PC-3 (cell line): ENCODE measurements around the gene SNAP23. TPM values are rescaled to one million over a fixed set of nuclear protein-coding genes. Genes with fewer than 3 reads are reported as not detected.
"Not testable (repeated sequence)": the region's sequence is repeated elsewhere in the genome, so short reads cannot be mapped to it uniquely, and the experiment has no call there.

Experiments
- ATAC-seq: fragments of 200-7000 bp; cut with Tn5 transposase; 2 replicates; pipeline ENCODE4 v1.9.1; 2020; ENCODE audit warnings: mild to moderate bottlenecking, moderate library complexity
- BruUV-seq: library from RNA; stranded (reverse); fragments of 400-500 nt; replicated peaks from 2 replicates; lab custom pipeline; 2021; lab: Mats Ljungman, UMichigan
- CTCF ChIA-PET: fragments of 300-600 bp; sonication (Branson Sonifier 250); formaldehyde crosslinking; loops from one replicate; lab custom pipeline; 2022; ENCODE audit warnings: antibody characterized with exemption; lab: Charles Lee
- POLR2A ChIA-PET: fragments of 300-600 bp; sonication (Branson Sonifier 250); formaldehyde crosslinking; loops from one replicate; lab custom pipeline; 2022; ENCODE audit warnings: antibody characterized with exemption; ENCODE audit not compliant: unreplicated experiment; lab: Charles Lee
- DNase-seq: peaks from one replicate; pipeline ENCODE4 v3.0.0-alpha.2; 2015
- H2AFZ ChIP-seq: fragments of 300-600 bp; sonication (generic); 2 replicates; pipeline ENCODE4 v1.6.0; 2016; ENCODE audit warnings: antibody characterized with exemption, low read length
- H3F3A ChIP-seq: fragments of 300-600 bp; sonication (generic); one replicate; pipeline ENCODE4 v1.6.0; 2017; ENCODE audit warnings: antibody characterized with exemption, low read length, control low read depth, mild to moderate bottlenecking; ENCODE audit not compliant: unreplicated experiment
- H3K27ac ChIP-seq: fragments of 300-600 bp; sonication (generic); 2 replicates; pipeline ENCODE4 v1.5.1; 2016; ENCODE audit warnings: mild to moderate bottlenecking, low read length
- H3K27me3 ChIP-seq: fragments of 300-600 bp; sonication (generic); 2 replicates; pipeline ENCODE4 v1.6.1; 2016; ENCODE audit warnings: low read length, mixed read lengths
- H3K36me3 ChIP-seq: fragments of 300-600 bp; sonication (generic); 2 replicates; pipeline ENCODE4 v1.6.1; 2016; ENCODE audit warnings: low read depth, mixed run types, low read length, mixed read lengths
- H3K4me1 ChIP-seq: fragments of 300-600 bp; sonication (generic); 2 replicates; pipeline ENCODE4 v1.5.1; 2016; ENCODE audit warnings: low read length; ENCODE audit not compliant: insufficient read depth
- H3K4me2 ChIP-seq: fragments of 300-600 bp; sonication (generic); 2 replicates; pipeline ENCODE4 v1.6.0; 2016; ENCODE audit warnings: low read length
- H3K4me3 ChIP-seq: fragments of 300-600 bp; sonication (generic); 2 replicates; pipeline ENCODE4 v1.5.1; 2016; ENCODE audit warnings: mild to moderate bottlenecking, low read length, mixed read lengths
- H3K79me2 ChIP-seq: fragments of 300-600 bp; sonication (generic); 2 replicates; pipeline ENCODE4 v1.6.1; 2017; ENCODE audit warnings: low read length, mixed read lengths
- H3K9ac ChIP-seq: fragments of 300-600 bp; sonication (generic); 2 replicates; pipeline ENCODE4 v1.6.0; 2016; ENCODE audit warnings: mild to moderate bottlenecking, low read length
- H3K9me2 ChIP-seq: fragments of 300-600 bp; sonication (generic); replicated peaks from 2 replicates; pipeline ENCODE4 v1.6.1; 2016; ENCODE audit warnings: mixed run types, low read length, mixed read lengths
- H3K9me3 ChIP-seq: fragments of 300-600 bp; sonication (generic); 2 replicates; pipeline ENCODE4 v1.6.1; 2016; ENCODE audit warnings: low read length, mixed read lengths
- H4K20me1 ChIP-seq: fragments of 300-600 bp; sonication (generic); 2 replicates; pipeline ENCODE4 v1.6.1; 2016; ENCODE audit warnings: low read length, mixed read lengths
- CTCF ChIP-seq: fragments of 300-600 bp; sonication (generic); conservative IDR thresholded peaks from 2 replicates; pipeline ENCODE4 v1.5.1; 2017; ENCODE audit warnings: antibody characterized with exemption, low read depth, mild to moderate bottlenecking, low read length
- EZH2 ChIP-seq: fragments of 300-600 bp; sonication (generic); IDR thresholded peaks from one replicate; pipeline ENCODE4 v1.6.1; 2017; ENCODE audit warnings: antibody characterized with exemption, mild to moderate bottlenecking, low read length; ENCODE audit not compliant: unreplicated experiment
- EZH2phosphoT487 ChIP-seq: fragments of 300-600 bp; sonication (generic); IDR thresholded peaks from 2 replicates; pipeline ENCODE4 v1.6.1; 2018; ENCODE audit warnings: mild to moderate bottlenecking, antibody characterized with exemption, low read length, borderline replicate concordance
- intact Hi-C: fragments of 100-400 bp; cut with micrococcal nuclease; formaldehyde crosslinking; loops from 2 replicates; pipeline ENCODE4 v1.9.0; 2023
- total RNA-seq: library from RNA; depleted of rRNA; stranded (reverse); fragments of >200 nt; gene quantifications from 2 replicates; pipeline ENCODE4 v1.2.3, GENCODE V29; 2014

SNAP23 gene
- total RNA-seq, 1 experiment from 2014 or later: 40.2 TPM

GRCh38 chr15:42553554-42553953, 58.1 kb downstream of the SNAP23 start:
- ChIA-PET CTCF (no interaction called here), POLR2A (interaction anchor here (0.6 kb wide), 1 partner anchor 85 kb away, joined by 4 read pairs; no protein-coding TSS in a partner anchor)
- no peak for ATAC-seq
- Histone ChIP-seq H2AFZ (no peak overlapping the region), H3K4me1 (peaks cover 5% of the 10 kb centered on the region), H3K27me3 (no peaks in the 10 kb centered on the region), H3K4me2 (no peak overlapping the region), H3K9me3 (no peaks in the 10 kb centered on the region), H3K27ac (no peak overlapping the region), H3K79me2 (peaks cover 77% of the 10 kb centered on the region), H3F3A (no peaks in the 10 kb centered on the region), H3K9me2 (no peaks in the 10 kb centered on the region), H3K36me3 (peaks cover 8% of the 10 kb centered on the region; the same call in 1 of the 2 replicates), H4K20me1 (peaks cover 3% of the 10 kb centered on the region; the same call in 1 of the 2 replicates), H3K9ac (no peak overlapping the region), H3K4me3 (no peak overlapping the region)
- no peak for DNase-seq
- TF ChIP-seq CTCF (no peak), EZH2 (no peak), EZH2phosphoT487 (no peak)
- intact Hi-C loops: no loop called here
- BruUV-seq: no TSS peak

- H3K9me2 ChIP-seq, H4K20me1 ChIP-seq, H3K27ac ChIP-seq, H3K4me1 ChIP-seq, H3K4me3 ChIP-seq, H3K9ac ChIP-seq, CTCF ChIA-PET, DNase-seq, intact Hi-C loops, POLR2A ChIA-PET, H3K4me2 ChIP-seq, H3K27me3 ChIP-seq, BruUV-seq, H3F3A ChIP-seq, ATAC-seq, H2AFZ ChIP-seq, H3K9me3 ChIP-seq: not testable (repeated sequence)
- peaks cover 27% of the 10 kb centered on the region for H3K36me3 ChIP-seq
- peaks cover 46% of the 10 kb centered on the region for H3K79me2 ChIP-seq
These were observed 61.2 kb downstream of the SNAP23 start for GRCh38 chr15:42556550-42557207.

- H3F3A ChIP-seq: no peaks in the 10 kb centered on the region
- no peak overlapping the region for H3K27ac ChIP-seq
- no peak overlapping the region for H3K9ac ChIP-seq
- ChIA-PET CTCF (no interaction called here), POLR2A (no interaction called here)
- intact Hi-C loops: no loop called here
- H3K79me2 ChIP-seq: peaks cover 26% of the 10 kb centered on the region
- H4K20me1 ChIP-seq: peaks cover 3% of the 10 kb centered on the region; the same call in 1 of the 2 replicates
- H3K36me3 ChIP-seq: peaks cover 40% of the 10 kb centered on the region
- H3K4me3 ChIP-seq: no peak overlapping the region
- no peak for DNase-seq
- TF ChIP-seq EZH2 (no peak), EZH2phosphoT487 (no peak), CTCF (no peak)
- no peak overlapping the region for H2AFZ ChIP-seq
- H3K9me3 ChIP-seq: no peaks in the 10 kb centered on the region
- no TSS peak for BruUV-seq
- no peak overlapping the region for H3K4me2 ChIP-seq
- no peaks in the 10 kb centered on the region for H3K9me2 ChIP-seq
- ATAC-seq: no peak
- no peaks in the 10 kb centered on the region for H3K4me1 ChIP-seq
- no peaks in the 10 kb centered on the region for H3K27me3 ChIP-seq
These were observed 63.3 kb downstream of the SNAP23 start for GRCh38 chr15:42558739-42559138.
